ENCODE results near the gene ZBTB47. TPM values are rescaled to one million over a fixed set of nuclear protein-coding genes. Genes with fewer than 3 reads are reported as not detected.

The ZBTB47 gene
- total RNA-seq, 1 donor = 5.9 TPM

- DNase-seq (ENCODE audit: low read depth in 2 of 3, low spot score in 2 of 3) = peak in 2 of 3 donors; percentile 60 to 61
Measured at GRCh38 chr3:42652611-42653302, 740 bp upstream of the ZBTB47 start.

GRCh38 chr3:42653303-42653559 is 266 bp upstream of the ZBTB47 start:
- no peak for DNase-seq (ENCODE audit: low read depth in 2 of 3, low spot score in 2 of 3)

GRCh38 chr3:42654331-42655201 is 1.1 kb downstream of the ZBTB47 start:
- DNase-seq (ENCODE audit: low read depth in 2 of 3, low spot score in 2 of 3) = peak in 1 of 3 donors; percentile 32

DNA sequence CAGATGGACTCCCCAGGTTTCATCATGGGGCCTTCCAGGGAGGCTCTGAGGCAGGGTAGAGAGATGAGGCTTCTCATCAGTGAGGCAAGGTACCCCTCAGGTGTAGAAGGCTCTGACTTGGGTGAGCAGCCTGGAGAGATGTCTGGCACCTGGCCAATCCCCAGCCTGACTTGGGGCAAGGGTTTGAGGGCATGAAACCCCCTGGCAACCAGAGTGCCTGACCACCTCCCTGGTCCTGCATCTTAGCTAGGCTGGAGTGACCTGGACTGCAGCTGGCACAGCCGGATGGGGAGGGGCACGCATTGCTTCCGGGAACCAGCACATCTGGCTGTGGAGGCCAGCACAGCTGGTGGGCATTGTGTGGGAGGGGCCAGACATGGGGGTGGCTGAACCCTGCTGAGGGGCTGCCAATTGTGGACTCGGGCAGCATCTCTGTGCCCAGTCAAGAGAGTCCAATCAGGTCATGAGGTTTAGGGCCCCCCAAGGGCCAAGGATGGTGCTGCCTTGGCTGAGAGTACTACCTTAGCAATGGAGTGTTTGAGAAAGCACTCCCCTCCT is 1.9 kb downstream of the ZBTB47 start:
- no peak for DNase-seq (ENCODE audit: low read depth in 2 of 3, low spot score in 2 of 3)

- no peak for DNase-seq (ENCODE audit: low read depth in 2 of 3, low spot score in 2 of 3)
Measured at GRCh38 chr3:42655980-42656679, 2.6 kb downstream of the ZBTB47 start.

DNA sequence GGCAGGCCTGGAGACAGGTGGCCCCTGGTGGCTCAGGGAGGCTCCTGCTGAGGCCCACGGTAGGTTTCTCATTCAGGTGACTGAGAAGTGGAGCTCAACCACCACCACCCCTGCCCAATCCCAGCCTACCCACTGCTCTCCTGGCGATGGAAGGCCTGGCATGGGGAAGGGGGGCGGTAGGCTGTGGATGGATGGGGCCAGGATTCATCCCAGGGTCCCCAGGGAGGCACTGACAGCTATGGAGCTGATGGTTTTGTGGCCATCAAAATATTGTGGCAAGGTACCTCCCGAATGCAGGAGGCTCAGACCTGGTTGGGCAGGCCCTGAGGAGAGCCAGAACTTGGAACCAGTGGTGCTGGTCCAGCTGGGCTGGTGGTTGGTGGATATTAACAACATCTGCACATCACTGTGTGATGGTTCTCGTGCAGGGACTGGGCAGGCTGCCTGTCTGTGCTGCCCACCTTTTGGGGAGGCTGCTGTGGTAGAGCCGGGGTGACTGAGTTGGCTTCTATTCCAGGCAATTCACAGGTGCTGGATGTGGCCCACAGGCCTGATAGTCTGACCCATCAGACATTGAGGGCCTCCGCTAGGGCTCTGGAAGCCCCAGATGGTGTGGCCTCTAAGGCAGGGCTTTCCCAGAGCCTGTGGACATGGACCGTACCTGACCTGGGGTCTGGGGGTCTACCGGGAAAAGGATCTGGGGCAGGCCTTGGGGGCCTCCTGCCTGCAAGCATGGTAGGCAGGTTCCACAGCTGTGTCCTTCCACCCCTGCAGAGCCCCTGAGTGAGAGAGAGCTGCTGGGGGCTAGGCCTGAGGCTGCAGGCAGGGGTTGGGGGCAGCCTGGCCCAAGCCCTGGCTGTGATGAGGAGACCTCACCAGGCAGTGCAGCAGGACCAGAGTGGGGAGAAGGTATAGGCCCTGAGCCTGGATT is 3.4 kb downstream of the ZBTB47 start:
- DNase-seq (ENCODE audit: low read depth in 2 of 3, low spot score in 2 of 3) = no peak

GRCh38 chr3:42657675-42658074 is 4.2 kb downstream of the ZBTB47 start:
- no peak for DNase-seq (ENCODE audit: low read depth in 2 of 3, low spot score in 2 of 3)

DNA sequence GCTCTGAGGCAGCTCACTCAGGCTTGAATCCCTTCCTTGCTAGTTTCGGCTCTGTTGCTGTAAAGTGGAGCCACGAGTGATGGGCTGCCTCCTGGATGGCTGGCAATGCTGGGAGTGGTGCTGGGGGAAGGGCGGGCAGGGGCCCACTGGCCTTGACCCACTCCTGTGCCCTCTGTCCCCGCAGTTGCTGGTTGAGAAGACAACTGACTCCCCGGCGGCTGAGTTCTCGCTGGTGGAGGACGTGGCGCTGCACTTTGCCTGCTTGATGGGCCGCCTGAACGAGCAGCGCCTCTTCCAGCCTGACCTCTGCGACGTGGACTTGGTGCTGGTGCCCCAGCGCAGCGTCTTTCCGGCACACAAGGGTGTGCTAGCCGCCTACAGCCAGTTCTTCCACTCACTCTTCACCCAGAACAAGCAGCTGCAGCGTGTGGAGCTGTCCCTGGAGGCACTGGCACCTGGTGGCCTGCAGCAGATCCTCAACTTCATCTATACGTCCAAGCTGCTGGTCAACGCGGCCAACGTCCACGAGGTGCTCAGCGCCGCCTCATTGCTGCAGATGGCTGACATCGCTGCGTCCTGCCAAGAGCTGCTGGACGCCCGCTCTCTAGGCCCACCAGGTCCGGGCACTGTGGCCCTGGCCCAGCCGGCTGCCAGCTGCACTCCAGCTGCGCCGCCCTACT is 4.7 kb downstream of the ZBTB47 start:
- no peak for DNase-seq (ENCODE audit: low read depth in 2 of 3, low spot score in 2 of 3)

GRCh38 chr3:42658771-42659390 is 5.4 kb downstream of the ZBTB47 start:
- DNase-seq (ENCODE audit: low read depth in 2 of 3, low spot score in 2 of 3) = no peak

DNA sequence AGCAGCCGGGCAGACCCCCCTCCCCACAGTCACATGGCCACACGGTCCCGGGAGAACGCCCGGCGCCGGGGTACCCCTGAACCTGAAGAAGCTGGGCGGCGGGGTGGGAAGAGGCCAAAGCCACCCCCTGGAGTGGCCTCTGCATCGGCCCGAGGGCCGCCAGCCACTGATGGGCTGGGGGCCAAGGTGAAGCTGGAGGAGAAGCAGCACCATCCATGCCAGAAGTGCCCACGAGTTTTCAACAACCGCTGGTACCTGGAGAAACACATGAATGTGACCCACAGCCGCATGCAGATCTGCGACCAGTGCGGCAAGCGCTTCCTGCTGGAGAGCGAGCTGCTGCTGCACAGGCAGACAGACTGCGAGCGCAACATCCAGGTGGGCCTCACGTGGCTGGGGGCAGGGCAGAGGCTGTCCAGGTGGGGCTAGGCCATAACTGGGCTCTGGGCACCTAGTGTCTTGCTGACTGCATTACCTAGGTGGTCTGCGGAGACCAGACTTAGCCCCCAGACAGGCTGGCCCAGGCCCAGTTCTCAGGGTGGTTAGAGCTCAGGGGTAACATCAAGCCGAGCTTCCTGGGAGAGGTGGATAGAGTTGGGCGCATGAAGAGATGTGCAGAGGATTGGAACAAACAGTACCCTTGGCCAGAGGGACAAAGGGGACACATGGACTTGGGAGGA is 6.1 kb downstream of the ZBTB47 start:
- no peak for DNase-seq (ENCODE audit: low read depth in 2 of 3, low spot score in 2 of 3)

GRCh38 chr3:42660131-42660715 is 6.7 kb downstream of the ZBTB47 start:
- DNase-seq (ENCODE audit: low read depth in 2 of 3, low spot score in 2 of 3) = no peak

- no peak for DNase-seq (ENCODE audit: low read depth in 2 of 3, low spot score in 2 of 3)
Measured at GRCh38 chr3:42660898-42661297, 7.4 kb downstream of the ZBTB47 start.

GRCh38 chr3:42661593-42662022 is 8.1 kb downstream of the ZBTB47 start:
- DNase-seq (ENCODE audit: low read depth in 2 of 3, low spot score in 2 of 3) = no peak

DNA sequence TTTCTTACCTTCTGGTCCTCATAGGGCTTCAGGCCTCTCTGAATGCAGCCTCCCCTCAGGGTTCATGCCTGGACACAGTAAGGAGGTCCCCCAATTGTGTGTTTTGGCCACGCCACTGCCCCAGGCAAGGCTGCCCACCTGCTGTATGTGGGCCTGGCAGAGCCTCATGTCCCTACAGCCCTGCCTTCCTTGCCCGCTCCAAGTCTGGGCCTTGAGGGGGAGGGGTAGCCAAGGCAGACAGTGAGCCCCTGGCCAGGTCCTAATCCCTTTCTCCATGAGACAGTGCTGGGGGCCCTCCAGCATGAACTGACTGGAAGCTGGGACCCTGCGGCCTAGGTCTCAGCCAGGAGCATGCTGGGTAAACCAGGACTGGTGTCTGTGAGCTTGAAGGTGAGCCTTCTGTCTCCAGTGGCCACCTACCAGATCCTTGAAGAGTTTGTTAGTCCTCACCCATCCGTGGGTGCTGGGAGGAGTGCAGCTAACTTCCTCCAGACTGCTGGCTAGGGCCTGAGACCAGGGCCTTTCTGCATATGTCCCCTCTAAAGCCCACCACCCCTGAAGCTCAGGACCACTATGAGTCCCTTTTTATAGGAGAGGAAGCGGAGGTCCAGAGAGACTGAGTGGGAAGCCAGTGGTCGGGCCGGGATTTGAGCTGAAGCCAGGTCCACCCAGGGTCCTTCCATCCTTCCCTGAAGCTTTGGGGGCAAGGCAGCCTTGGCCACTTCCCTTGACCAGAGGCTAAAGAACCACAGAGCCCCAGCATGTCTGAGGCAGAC is 8.7 kb downstream of the ZBTB47 start:
- no peak for DNase-seq (ENCODE audit: low read depth in 2 of 3, low spot score in 2 of 3)

- DNase-seq (ENCODE audit: low read depth in 2 of 3, low spot score in 2 of 3) = no peak
Measured at GRCh38 chr3:42662813-42663535, 9.5 kb downstream of the ZBTB47 start.

DNA sequence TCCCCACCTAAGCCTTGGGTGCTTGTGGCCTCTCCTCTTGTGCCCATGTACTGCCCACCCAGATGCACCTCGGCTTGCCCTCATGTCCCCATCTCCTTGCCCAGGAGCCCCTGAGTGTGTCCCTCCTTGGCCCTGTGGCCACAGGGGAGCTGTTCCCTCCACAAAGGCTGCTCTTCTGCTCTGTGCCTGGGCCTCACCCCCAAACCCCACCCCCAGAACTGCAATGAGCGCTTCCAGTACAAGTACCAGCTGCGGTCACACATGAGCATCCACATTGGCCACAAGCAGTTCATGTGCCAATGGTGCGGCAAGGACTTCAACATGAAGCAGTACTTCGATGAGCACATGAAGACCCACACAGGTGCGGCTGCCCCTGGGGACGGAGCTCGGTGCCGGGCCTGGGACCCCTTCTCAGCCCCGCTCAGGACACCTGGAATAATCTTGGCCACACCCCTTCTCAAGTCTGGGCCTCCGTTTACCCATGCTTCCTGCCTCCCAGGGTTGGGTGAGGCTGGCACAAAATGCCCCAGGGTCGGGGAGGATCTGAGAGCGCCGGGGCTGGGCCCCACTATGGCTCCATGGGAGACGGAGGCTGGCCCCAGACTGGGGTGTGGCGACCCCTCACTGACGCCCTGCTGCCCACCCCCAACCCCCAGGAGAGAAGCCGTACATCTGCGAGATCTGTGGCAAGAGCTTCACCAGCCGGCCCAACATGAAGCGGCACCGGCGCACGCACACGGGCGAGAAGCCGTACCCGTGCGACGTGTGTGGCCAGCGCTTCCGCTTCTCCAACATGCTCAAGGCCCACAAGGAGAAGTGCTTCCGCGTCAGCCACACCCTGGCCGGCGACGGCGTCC is 10.3 kb downstream of the ZBTB47 start:
- DNase-seq (ENCODE audit: low read depth in 2 of 3, low spot score in 2 of 3) = no peak
